Measurements from ENCODE around the gene PODXL2. TPM values are rescaled to one million over a fixed set of nuclear protein-coding genes. Genes with fewer than 3 reads are reported as not detected.
A peak's percentile ranks its signal among the peaks of the same experiment; 100 is the strongest.

The PODXL2 gene
- total RNA-seq, 1 donor from 2014 or later: 1.6 TPM

- intact Hi-C loops (cut with DNase I): loop anchor here (1.0 to 5.0 kb wide), 7 partner anchors 39 to 355 kb away; partner anchors contain the start of genes SEC61A1 and TPRA1
- DNase-seq (ENCODE audit: low spot score in 2 of 2): peak; percentile 84 to 93
- H3K4me3 ChIP-seq: peak overlapping the region; percentile 27 to 33
- H3K36me3 ChIP-seq: peaks cover 0 to 6% of the 10 kb centered on the region in 2 donors
- no peaks in the 10 kb centered on the region for H3K27me3 ChIP-seq
- H3K4me1 ChIP-seq: peaks cover 24 to 44% of the 10 kb centered on the region in 2 donors
- no peaks in the 10 kb centered on the region for H3K9me3 ChIP-seq
- H3K27ac ChIP-seq: peak overlapping the region; percentile 85 to 94
- TF ChIP-seq CTCF (IDR thresholded peaks at IDR 0.05): no peak
Measured at GRCh38 chr3:127697551-127698240, 68.7 kb downstream of the PODXL2 start.

GRCh38 chr3:127698286-127698685 is 69.3 kb downstream of the PODXL2 start:
- no peaks in the 10 kb centered on the region for H3K27me3 ChIP-seq
- intact Hi-C loops (cut with DNase I): loop anchor here (1.0 to 5.0 kb wide), 5 partner anchors 38 to 354 kb away; partner anchors contain the start of gene SEC61A1
- DNase-seq (ENCODE audit: low spot score in 2 of 2): no peak
- H3K36me3 ChIP-seq: peaks cover 0 to under 1% of the 10 kb centered on the region in 2 donors
- peaks cover 24 to 45% of the 10 kb centered on the region in 2 donors for H3K4me1 ChIP-seq
- no peak overlapping the region for H3K4me3 ChIP-seq
- H3K27ac ChIP-seq: peak overlapping the region; percentile 85 to 94
- TF ChIP-seq CTCF (IDR thresholded peaks at IDR 0.05): no peak
- H3K9me3 ChIP-seq: no peaks in the 10 kb centered on the region

- Histone ChIP-seq H3K9me3 (no peaks in the 10 kb centered on the region), H3K27me3 (no peaks in the 10 kb centered on the region), H3K36me3 (no peaks in the 10 kb centered on the region), H3K4me3 (no peak overlapping the region), H3K27ac (peak overlapping the region; percentile 85 to 94), H3K4me1 (peaks cover 24 to 45% of the 10 kb centered on the region in 2 donors)
- no peak for DNase-seq (ENCODE audit: low spot score in 2 of 2)
- intact Hi-C loops (cut with DNase I): loop anchor here (1.0 to 5.0 kb wide), 5 partner anchors 37 to 353 kb away; partner anchors contain the start of gene SEC61A1
- TF ChIP-seq CTCF (IDR thresholded peaks at IDR 0.05): no peak
Measured at GRCh38 chr3:127698691-127699415, 69.9 kb downstream of the PODXL2 start.

- Histone ChIP-seq H3K4me1 (peaks cover 24 to 45% of the 10 kb centered on the region in 2 donors), H3K27me3 (no peaks in the 10 kb centered on the region), H3K36me3 (no peaks in the 10 kb centered on the region), H3K9me3 (no peaks in the 10 kb centered on the region), H3K4me3 (no peak overlapping the region), H3K27ac (peak overlapping the region; percentile 85 to 94)
- DNase-seq (ENCODE audit: low spot score in 2 of 2): no peak
- intact Hi-C loops (cut with DNase I): loop anchor here (2.0 to 5.0 kb wide), 4 partner anchors 81 to 353 kb away; partner anchors contain the start of gene SEC61A1
- no peak for TF ChIP-seq CTCF (IDR thresholded peaks at IDR 0.05)
Measured at GRCh38 chr3:127699416-127700300, 70.7 kb downstream of the PODXL2 start.

- peaks cover 24 to 45% of the 10 kb centered on the region in 2 donors for H3K4me1 ChIP-seq
- no peaks in the 10 kb centered on the region for H3K27me3 ChIP-seq
- intact Hi-C loops (cut with DNase I): no loop called here
- TF ChIP-seq CTCF (IDR thresholded peaks at IDR 0.05): no peak
- no peak for DNase-seq (ENCODE audit: low spot score in 2 of 2)
- no peaks in the 10 kb centered on the region for H3K36me3 ChIP-seq
- H3K27ac ChIP-seq: peak overlapping the region in 1 of 2 donors; percentile 85
- no peaks in the 10 kb centered on the region for H3K9me3 ChIP-seq
- H3K4me3 ChIP-seq: no peak overlapping the region
Measured at GRCh38 chr3:127700406-127700805, 71.4 kb downstream of the PODXL2 start.
